Colonic mucosa (tissue), 4 donors: ENCODE measurements around the gene RALA. TPM values are rescaled to one million over a fixed set of nuclear protein-coding genes. Genes with fewer than 3 reads are reported as not detected.
"Not testable (repeated sequence)": the region's sequence is repeated elsewhere in the genome, so short reads cannot be mapped to it uniquely, and the experiment has no call there.

ENCODE experiments used
- DNase-seq: peaks from one replicate; pipeline ENCODE4 v3.0.0-alpha.2; 2020
- H3K27ac ChIP-seq: fragments of 200-600 bp; one replicate; pipeline ENCODE4 v1.8.0; 2021
- H3K27me3 ChIP-seq: fragments of 200-600 bp; one replicate; pipeline ENCODE4 v1.8.0; 2021
- H3K36me3 ChIP-seq: fragments of 200-600 bp; one replicate; pipeline ENCODE4 v1.8.0; 2021
- H3K4me1 ChIP-seq: fragments of 200-600 bp; one replicate; pipeline ENCODE4 v1.8.0; 2021; ENCODE audit warnings: mild to moderate bottlenecking
- H3K4me3 ChIP-seq: fragments of 200-600 bp; one replicate; pipeline ENCODE4 v1.8.0; 2021
- H3K9ac ChIP-seq, 2 donors: one replicate each; pipeline ENCODE4 v1.7.0; 2013; ENCODE audit warnings: control low read depth in 2 of 2, low read depth in 2 of 2, low read length in 2 of 2
- H3K9me3 ChIP-seq: fragments of 200-600 bp; one replicate; pipeline ENCODE4 v1.8.0; 2021
- CTCF ChIP-seq: fragments of 200-600 bp; IDR thresholded peaks from one replicate; pipeline ENCODE4 v1.8.0; 2022; ENCODE audit warnings: antibody characterized with exemption, mild to moderate bottlenecking
- intact Hi-C: fragments of 100-400 bp; cut with DNase I; formaldehyde crosslinking; loops from one replicate; pipeline ENCODE4 v1.14.1; 2022
- total RNA-seq, 2 donors: library from RNA; stranded (reverse); fragmentation: NEBNext Ultra II Directional in 1 of 2; extraction: Animal tissue kit (Norgen Biotek cat#: 25700) in 1 of 2; gene quantifications; one replicate each; pipeline ENCODE4 v1.2.1, GENCODE V29; 2021
- donor health status: healthy.
- donor health status: DM: no; HTN: no; CAD: no.
- donor health status: DM: no; HTN: no; CAD: no.

RALA gene
- total RNA-seq, 2 donors from 2014 or later = 47.8 to 55.6 TPM

GRCh38 chr7:39749717-39750116, 126.3 kb downstream of the RALA start:
- Histone ChIP-seq H3K27ac (no peak overlapping the region), H3K4me1 (no peaks in the 10 kb centered on the region), H3K4me3 (no peak overlapping the region), H3K27me3 (no peaks in the 10 kb centered on the region), H3K9me3 (no peaks in the 10 kb centered on the region), H3K9ac (no peak overlapping the region), H3K36me3 (no peaks in the 10 kb centered on the region)
- intact Hi-C loops = no loop called here
- TF ChIP-seq CTCF = no peak
- no peak for DNase-seq

- H3K36me3 ChIP-seq = no peaks in the 10 kb centered on the region
- no peak overlapping the region for H3K9ac ChIP-seq
- TF ChIP-seq CTCF = no peak
- no peak overlapping the region for H3K4me3 ChIP-seq
- H3K4me1 ChIP-seq = no peaks in the 10 kb centered on the region
- DNase-seq = no peak
- no peaks in the 10 kb centered on the region for H3K27me3 ChIP-seq
- H3K27ac ChIP-seq = no peak overlapping the region
- intact Hi-C loops = no loop called here
- no peaks in the 10 kb centered on the region for H3K9me3 ChIP-seq
Observed at GRCh38 chr7:39750253-39751077, 127.1 kb downstream of the RALA start.

GRCh38 chr7:39753237-39753636, 129.9 kb downstream of the RALA start:
- H3K36me3 ChIP-seq, H3K4me3 ChIP-seq, H3K9me3 ChIP-seq, H3K27me3 ChIP-seq, H3K4me1 ChIP-seq, intact Hi-C loops, DNase-seq, H3K9ac ChIP-seq, H3K27ac ChIP-seq: not testable (repeated sequence)

DNA sequence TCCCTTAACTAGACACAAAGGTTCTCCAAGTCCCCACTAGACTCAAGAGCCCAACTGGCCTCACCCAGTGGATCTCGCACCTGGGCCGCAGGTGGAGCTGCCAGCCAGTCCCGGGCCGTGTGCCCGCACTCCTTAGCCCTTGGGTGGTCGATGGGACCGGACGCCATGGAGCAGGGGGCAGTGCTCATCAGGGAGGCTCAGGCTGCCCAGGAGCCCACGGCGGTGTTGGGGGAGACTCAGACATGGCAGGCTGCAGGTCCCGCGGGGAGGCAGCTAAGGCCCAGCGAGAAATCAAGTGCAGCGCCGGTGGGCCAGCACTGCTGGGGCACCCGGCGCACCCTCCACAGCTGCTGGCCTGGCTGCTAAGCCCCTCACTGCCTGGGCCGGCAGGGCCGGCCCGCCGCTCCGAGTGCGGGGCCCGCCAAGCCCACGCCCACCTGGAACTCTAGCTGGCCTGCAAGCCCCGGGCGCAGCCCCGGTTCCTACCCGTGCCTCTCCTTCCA, 130.5 kb downstream of the RALA start:
- Histone ChIP-seq H3K9ac (no peak overlapping the region), H3K4me3 (no peak overlapping the region), H3K27ac (no peak overlapping the region), H3K4me1 (no peaks in the 10 kb centered on the region), H3K9me3 (no peaks in the 10 kb centered on the region), H3K27me3 (no peaks in the 10 kb centered on the region), H3K36me3 (no peaks in the 10 kb centered on the region)
- intact Hi-C loops = no loop called here
- no peak for DNase-seq
- no peak for TF ChIP-seq CTCF

DNA sequence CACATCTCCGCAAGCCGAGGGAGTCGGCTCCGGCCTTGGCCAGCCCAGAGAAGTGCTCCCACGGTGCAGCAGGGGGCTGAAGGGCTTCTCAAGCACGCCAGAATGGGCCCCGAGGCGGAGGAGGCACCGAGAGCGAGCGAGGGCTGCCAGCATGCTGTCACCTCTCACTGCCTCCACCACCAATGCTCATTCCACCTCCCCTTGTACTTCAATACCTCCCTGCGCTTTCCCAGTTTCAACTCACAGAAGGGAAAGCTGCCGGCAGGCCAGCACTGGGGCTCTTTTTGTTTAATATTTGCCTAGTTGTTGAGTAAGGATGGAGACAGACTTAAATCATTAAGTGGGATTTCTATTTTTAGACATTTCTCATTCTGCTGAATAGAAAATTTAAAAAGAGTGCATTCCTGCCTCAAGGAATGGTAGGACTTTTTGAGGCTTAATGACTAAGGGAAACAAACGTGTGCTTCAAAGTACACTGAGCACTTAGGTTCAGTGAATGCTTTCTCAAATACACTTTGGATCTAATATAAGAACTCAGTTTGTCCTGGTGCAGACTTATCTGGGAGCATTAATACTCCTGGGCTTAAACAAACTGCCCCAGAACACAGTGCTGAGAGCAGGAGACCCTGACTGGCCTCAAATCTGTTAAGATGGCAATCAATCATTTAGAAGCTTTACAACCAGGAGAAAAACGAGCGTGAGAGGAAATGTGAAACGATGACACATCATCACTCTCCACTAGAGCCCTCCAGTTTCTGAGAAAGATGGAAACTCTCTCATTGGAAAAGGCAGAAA, 131.2 kb downstream of the RALA start:
- DNase-seq = no peak
- Histone ChIP-seq H3K9ac (no peak overlapping the region), H3K4me3 (no peak overlapping the region), H3K4me1 (no peaks in the 10 kb centered on the region), H3K9me3 (no peaks in the 10 kb centered on the region), H3K27me3 (no peaks in the 10 kb centered on the region), H3K36me3 (no peaks in the 10 kb centered on the region), H3K27ac (no peak overlapping the region)
- intact Hi-C loops = no loop called here
- no peak for TF ChIP-seq CTCF

- no peaks in the 10 kb centered on the region for H3K9me3 ChIP-seq
- no peak for TF ChIP-seq CTCF
- no peaks in the 10 kb centered on the region for H3K36me3 ChIP-seq
- no peak overlapping the region for H3K9ac ChIP-seq
- intact Hi-C loops = no loop called here
- DNase-seq = no peak
- no peaks in the 10 kb centered on the region for H3K27me3 ChIP-seq
- H3K4me3 ChIP-seq = no peak overlapping the region
- no peaks in the 10 kb centered on the region for H3K4me1 ChIP-seq
- no peak overlapping the region for H3K27ac ChIP-seq
Observed at GRCh38 chr7:39757604-39758003, 134.2 kb downstream of the RALA start.
